ENCODE measurements around the gene S100A11.

S100A11 gene

GRCh38 chr1:152000964-152001630, 35.7 kb downstream of the S100A11 start:
- no peak for DNase-seq

- DNase-seq: no peak
Observed at GRCh38 chr1:151998611-151999362, 38.0 kb downstream of the S100A11 start.

GRCh38 chr1:151997284-151997570, 39.6 kb downstream of the S100A11 start:
- DNase-seq: no peak

GRCh38 chr1:151995774-151996173, 41.0 kb downstream of the S100A11 start:
- no peak for DNase-seq

GRCh38 chr1:151994956-151995355, 41.8 kb downstream of the S100A11 start:
- no peak for DNase-seq

- DNase-seq: peak; percentile 78 to 80
Observed at GRCh38 chr1:151993734-151994496, 42.9 kb downstream of the S100A11 start, which contains the start of gene S100A10. Gene S100A10 (minus strand): TSS chr1:151993859. CDS start chr1:151986230, 7,629 bp downstream.

- peak; percentile 20 to 33 for DNase-seq
Observed at GRCh38 chr1:151993084-151993733, 43.6 kb downstream of the S100A11 start.

GRCh38 chr1:151992303-151993083, 44.3 kb downstream of the S100A11 start:
- DNase-seq: peak in 1 of 2 donors; percentile 13

GRCh38 chr1:151991663-151992302, 45.0 kb downstream of the S100A11 start:
- no peak for DNase-seq

- no peak for DNase-seq
Observed at GRCh38 chr1:151990856-151991198, 46.0 kb downstream of the S100A11 start.

GRCh38 chr1:151990058-151990855, 46.5 kb downstream of the S100A11 start:
- no peak for DNase-seq

GRCh38 chr1:151989211-151989862, 47.5 kb downstream of the S100A11 start:
- DNase-seq: peak; percentile 33 to 37

GRCh38 chr1:151988405-151988923, 48.3 kb downstream of the S100A11 start:
- no peak for DNase-seq

- no peak for DNase-seq
Observed at GRCh38 chr1:151986501-151987190, 50.2 kb downstream of the S100A11 start.

GRCh38 chr1:151985768-151986167, 51.0 kb downstream of the S100A11 start:
- DNase-seq: no peak

GRCh38 chr1:151985270-151985669, 51.5 kb downstream of the S100A11 start:
- no peak for DNase-seq

GRCh38 chr1:151984313-151984956, 52.4 kb downstream of the S100A11 start:
- no peak for DNase-seq
